ENCODE measurements around the gene SBK3. TPM values are rescaled to one million over a fixed set of nuclear protein-coding genes. Genes with fewer than 3 reads are reported as not detected.
"Not testable (repeated sequence)": the region's sequence is repeated elsewhere in the genome, so short reads cannot be mapped to it uniquely, and the experiment has no call there.

The SBK3 gene
- total RNA-seq, 1 experiment from 2014 or later = 0.57 TPM

- H3K27ac Mint-ChIP-seq (ENCODE audit: unreplicated experiment) = no peak overlapping the region
- BruUV-seq (replicated peaks) = no TSS peak
- H3K27me3 Mint-ChIP-seq (ENCODE audit: unreplicated experiment) = no peaks in the 10 kb centered on the region
- CTCF ChIA-PET = interaction anchor here (0.6 to 1.1 kb wide), 3 partner anchors 27 to 64 kb away, joined by 3 to 4 read pairs (median 3); partner anchors contain the start of gene ZNF524
- intact Hi-C loops (cut with micrococcal nuclease; ENCODE audit: unreplicated experiment) = no loop called here
- no peak for TF ChIP-seq CTCF (IDR thresholded peaks at IDR 0.05; ENCODE audit: unreplicated experiment)
- no peak for DNase-seq
- H3K36me3 Mint-ChIP-seq (ENCODE audit: insufficient read depth, unreplicated experiment) = no peaks in the 10 kb centered on the region
- no peaks in the 10 kb centered on the region for H3K4me1 Mint-ChIP-seq (ENCODE audit: low read depth, unreplicated experiment)
- H3K9me3 Mint-ChIP-seq (ENCODE audit: low read depth, unreplicated experiment) = no peaks in the 10 kb centered on the region
- no peak overlapping the region for H3K4me3 Mint-ChIP-seq (ENCODE audit: low read depth, unreplicated experiment)
These were observed 9.4 kb downstream of the SBK3 start for GRCh38 chr19:55535965-55536350.

- H3K27me3 Mint-ChIP-seq (ENCODE audit: unreplicated experiment) = no peaks in the 10 kb centered on the region
- H3K9me3 Mint-ChIP-seq (ENCODE audit: low read depth, unreplicated experiment) = no peaks in the 10 kb centered on the region
- no peak for TF ChIP-seq CTCF (IDR thresholded peaks at IDR 0.05; ENCODE audit: unreplicated experiment)
- H3K4me1 Mint-ChIP-seq (ENCODE audit: low read depth, unreplicated experiment) = no peaks in the 10 kb centered on the region
- no peak overlapping the region for H3K4me3 Mint-ChIP-seq (ENCODE audit: low read depth, unreplicated experiment)
- intact Hi-C loops (cut with micrococcal nuclease; ENCODE audit: unreplicated experiment) = no loop called here
- H3K27ac Mint-ChIP-seq (ENCODE audit: unreplicated experiment) = no peak overlapping the region
- no peak for DNase-seq
- BruUV-seq (replicated peaks) = no TSS peak
- no peaks in the 10 kb centered on the region for H3K36me3 Mint-ChIP-seq (ENCODE audit: insufficient read depth, unreplicated experiment)
- CTCF ChIA-PET = interaction anchor here (0.7 to 1.1 kb wide), 3 partner anchors 18 to 65 kb away, joined by 3 to 4 read pairs (median 3); partner anchors contain the start of gene ZNF524
These were observed 10.0 kb downstream of the SBK3 start for GRCh38 chr19:55535173-55535964.

GRCh38 chr19:55534280-55534679, 11.1 kb downstream of the SBK3 start:
- H3K4me3 Mint-ChIP-seq (ENCODE audit: low read depth, unreplicated experiment); H3K27me3 Mint-ChIP-seq (ENCODE audit: unreplicated experiment); BruUV-seq (replicated peaks); intact Hi-C loops (cut with micrococcal nuclease; ENCODE audit: unreplicated experiment); H3K36me3 Mint-ChIP-seq (ENCODE audit: insufficient read depth, unreplicated experiment); H3K4me1 Mint-ChIP-seq (ENCODE audit: low read depth, unreplicated experiment); H3K9me3 Mint-ChIP-seq (ENCODE audit: low read depth, unreplicated experiment); DNase-seq; H3K27ac Mint-ChIP-seq (ENCODE audit: unreplicated experiment): not testable (repeated sequence)
- CTCF ChIA-PET = interaction anchor here (0.6 to 0.7 kb wide), 2 partner anchors 11 to 17 kb away, joined by 3 to 4 read pairs; partner anchors contain the start of gene SBK3

GRCh38 chr19:55530996-55531395, 14.3 kb downstream of the SBK3 start:
- Mint-ChIP-seq H3K9me3 (ENCODE audit: low read depth, unreplicated experiment) (no peaks in the 10 kb centered on the region), H3K27ac (ENCODE audit: unreplicated experiment) (no peak overlapping the region), H3K4me1 (ENCODE audit: low read depth, unreplicated experiment) (no peaks in the 10 kb centered on the region), H3K27me3 (ENCODE audit: unreplicated experiment) (no peaks in the 10 kb centered on the region), H3K36me3 (ENCODE audit: insufficient read depth, unreplicated experiment) (no peaks in the 10 kb centered on the region), H3K4me3 (ENCODE audit: low read depth, unreplicated experiment) (no peak overlapping the region)
- no peak for TF ChIP-seq CTCF (IDR thresholded peaks at IDR 0.05; ENCODE audit: unreplicated experiment)
- no TSS peak for BruUV-seq (replicated peaks)
- CTCF ChIA-PET = no interaction called here
- no peak for DNase-seq
- intact Hi-C loops (cut with micrococcal nuclease; ENCODE audit: unreplicated experiment) = no loop called here

All from Calu3 (cell line).